SK-N-SH treated with all-trans-retinoic acid at 6 μM for 48 hours (cell line): ENCODE results near the gene CPNE7.

Experiments used
- CSRNP3 ChIP-seq: fragments of 250-450 bp; sonication (Bioruptor Pico); IDR thresholded peaks from 2 replicates; pipeline ENCODE4 v1.5.1; 2021; ENCODE audit warnings: mild to moderate bottlenecking, moderate library complexity
- ISL1 ChIP-seq: fragments of 250-450 bp; sonication (Bioruptor Pico); IDR thresholded peaks from 2 replicates; pipeline ENCODE4 v2.1.2; 2022; ENCODE audit warnings: mild to moderate bottlenecking, moderate library complexity
- RARB ChIP-seq: fragments of 250-450 bp; sonication (Bioruptor Pico); IDR thresholded peaks from 2 replicates; pipeline ENCODE4 v1.8.0; 2021; ENCODE audit warnings: mild to moderate bottlenecking, moderate library complexity
- ZFP30 ChIP-seq: fragments of 450-650 bp; formaldehyde crosslinking; IDR thresholded peaks from 2 replicates; pipeline ENCODE4 v1.5.0; 2022; ENCODE audit warnings: mild to moderate bottlenecking, moderate library complexity

GRCh38 chr16:89561884-89562599, 13.5 kb upstream of the CPNE7 start:
- TF ChIP-seq CSRNP3 (CRISPR knock-in tag) (no peak), ISL1 (CRISPR knock-in tag) (no peak), ZFP30 (no peak), RARB (CRISPR knock-in tag) (no peak)
